Liver (tissue), 3 donors: Measurements from ENCODE around the gene SMIM33.

ENCODE experiments used
- CTCF ChIP-seq: fragments of 150-350 bp; IDR thresholded peaks from 2 replicates; pipeline ENCODE4 v1.5.1; 2017; ENCODE audit warnings: improper control_type of control experiment, low read depth, low read length; ENCODE audit not compliant: missing input control
- FOXA1 ChIP-seq: IDR thresholded peaks from 2 replicates; pipeline ENCODE4 v1.6.1; 2016; ENCODE audit warnings: antibody characterized with exemption
- MAX ChIP-seq: IDR thresholded peaks from 2 replicates; pipeline ENCODE4 v1.6.1; 2016; ENCODE audit warnings: antibody characterized with exemption
- RAD21 ChIP-seq, 2 donors: IDR thresholded peaks; 2 replicates each; pipeline ENCODE4 v1.6.1; 2016; ENCODE audit warnings: antibody characterized with exemption in 2 of 2, mild to moderate bottlenecking in 2 of 2
- REST ChIP-seq: IDR thresholded peaks from 2 replicates; pipeline ENCODE4 v1.6.1; 2016; ENCODE audit warnings: antibody characterized with exemption, mild to moderate bottlenecking
- YY1 ChIP-seq: IDR thresholded peaks from 2 replicates; pipeline ENCODE4 v1.6.1; 2016; ENCODE audit warnings: antibody characterized with exemption, mild to moderate bottlenecking
- donor health status: healthy.
- donor health status: healthy.

GRCh38 chr5:139453683-139454567, 16.9 kb upstream of the SMIM33 start:
- TF ChIP-seq FOXA1 = no peak
- TF ChIP-seq CTCF = no peak
- no peak for TF ChIP-seq RAD21 (IDR thresholded peaks at IDR 0.05)
- TF ChIP-seq REST = no peak
- TF ChIP-seq YY1 = no peak
- no peak for TF ChIP-seq MAX
